ENCODE measurements around the gene SSR1. TPM values are rescaled to one million over a fixed set of nuclear protein-coding genes. Genes with fewer than 3 reads are reported as not detected.

The SSR1 gene
- total and polyA plus RNA-seq, 2 donors (not counting 1 experiment from before 2014, with no cell fraction given): 65.6 to 237 TPM

DNA sequence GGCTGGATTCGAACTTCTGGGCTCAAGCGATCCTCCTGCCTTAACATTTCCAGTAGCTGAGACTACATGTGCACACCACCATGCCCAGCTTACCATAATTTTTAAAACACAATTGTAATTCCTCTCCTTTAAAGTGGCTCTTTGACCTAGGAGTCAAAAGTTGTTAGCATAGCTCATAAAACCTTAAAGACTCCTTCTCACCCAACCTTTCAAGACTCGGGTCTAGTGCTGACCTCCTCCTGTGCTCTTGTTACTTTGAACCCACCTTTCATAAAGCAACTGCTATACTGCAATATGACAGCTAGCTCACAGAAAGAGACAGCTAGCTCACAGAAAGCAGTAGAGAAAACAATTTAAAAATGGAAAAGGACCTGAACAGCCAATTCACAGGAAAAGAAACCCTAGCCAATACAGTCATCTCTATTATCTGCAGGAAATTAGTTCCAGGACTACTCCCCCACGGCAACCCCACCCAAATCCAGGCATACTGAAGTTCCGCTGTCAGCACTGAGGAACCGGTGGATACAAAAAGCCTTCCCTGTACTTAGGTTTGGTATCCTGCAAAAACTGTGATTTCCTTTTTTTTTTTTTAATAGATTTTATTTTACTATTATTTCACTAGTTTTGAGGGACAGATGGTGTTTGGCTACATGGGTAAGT lies 20.3 kb downstream of the SSR1 start:
- no peaks in the 10 kb centered on the region for H4K20me1 ChIP-seq (ENCODE audit: control insufficient read depth, extremely low read depth, insufficient read depth, low read length)
- peak in 1 of 2 donors; percentile 44 for DNase-seq (ENCODE audit: low read depth in 2 of 2)
- H3K9me3 ChIP-seq (ENCODE audit: control insufficient read depth, insufficient read depth, low read depth, low read length): no peaks in the 10 kb centered on the region
- H2AFZ ChIP-seq (ENCODE audit: low read length): no peak overlapping the region
- no peak overlapping the region for H3K4me3 ChIP-seq (replicated peaks in 1 of 4; ENCODE audit: control extremely low read depth in 1 of 4, insufficient read depth in 1 of 4, low read depth in 3 of 4, low read length in 4 of 4)
- no peak for TF ChIP-seq EZH2 (IDR thresholded peaks at IDR 0.05; ENCODE audit: low read length, missing control alignments)
- TF ChIP-seq, protein P1, sequence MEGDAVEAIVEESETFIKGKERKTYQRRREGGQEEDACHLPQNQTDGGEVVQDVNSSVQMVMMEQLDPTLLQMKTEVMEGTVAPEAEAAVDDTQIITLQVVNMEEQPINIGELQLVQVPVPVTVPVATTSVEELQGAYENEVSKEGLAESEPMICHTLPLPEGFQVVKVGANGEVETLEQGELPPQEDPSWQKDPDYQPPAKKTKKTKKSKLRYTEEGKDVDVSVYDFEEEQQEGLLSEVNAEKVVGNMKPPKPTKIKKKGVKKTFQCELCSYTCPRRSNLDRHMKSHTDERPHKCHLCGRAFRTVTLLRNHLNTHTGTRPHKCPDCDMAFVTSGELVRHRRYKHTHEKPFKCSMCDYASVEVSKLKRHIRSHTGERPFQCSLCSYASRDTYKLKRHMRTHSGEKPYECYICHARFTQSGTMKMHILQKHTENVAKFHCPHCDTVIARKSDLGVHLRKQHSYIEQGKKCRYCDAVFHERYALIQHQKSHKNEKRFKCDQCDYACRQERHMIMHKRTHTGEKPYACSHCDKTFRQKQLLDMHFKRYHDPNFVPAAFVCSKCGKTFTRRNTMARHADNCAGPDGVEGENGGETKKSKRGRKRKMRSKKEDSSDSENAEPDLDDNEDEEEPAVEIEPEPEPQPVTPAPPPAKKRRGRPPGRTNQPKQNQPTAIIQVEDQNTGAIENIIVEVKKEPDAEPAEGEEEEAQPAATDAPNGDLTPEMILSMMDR (conservative IDR thresholded peaks at IDR 0.05 in 1 of 2, IDR thresholded peaks at IDR 0.05 in 1 of 2; ENCODE audit: low read depth in 1 of 2, low read length in 2 of 2): no peak
- H3K4me1 ChIP-seq (ENCODE audit: control insufficient read depth, extremely low read depth, insufficient read depth, low read length): no peaks in the 10 kb centered on the region
- no peak overlapping the region for H3K4me2 ChIP-seq (ENCODE audit: extremely low read depth, insufficient read depth, low read length)
- H3K9ac ChIP-seq (ENCODE audit: insufficient read depth, low read length): no peak overlapping the region
- no peaks in the 10 kb centered on the region for H3K79me2 ChIP-seq (ENCODE audit: control insufficient read depth, insufficient read depth, low read length)
- H3K27me3 ChIP-seq (ENCODE audit: control insufficient read depth, insufficient read depth, low read length): no peaks in the 10 kb centered on the region
- H3K27ac ChIP-seq (ENCODE audit: insufficient read depth, low read length): no peak overlapping the region
- peaks cover 9% of the 10 kb centered on the region for H3K36me3 ChIP-seq (ENCODE audit: control insufficient read depth, insufficient read depth, low read length)

DNA sequence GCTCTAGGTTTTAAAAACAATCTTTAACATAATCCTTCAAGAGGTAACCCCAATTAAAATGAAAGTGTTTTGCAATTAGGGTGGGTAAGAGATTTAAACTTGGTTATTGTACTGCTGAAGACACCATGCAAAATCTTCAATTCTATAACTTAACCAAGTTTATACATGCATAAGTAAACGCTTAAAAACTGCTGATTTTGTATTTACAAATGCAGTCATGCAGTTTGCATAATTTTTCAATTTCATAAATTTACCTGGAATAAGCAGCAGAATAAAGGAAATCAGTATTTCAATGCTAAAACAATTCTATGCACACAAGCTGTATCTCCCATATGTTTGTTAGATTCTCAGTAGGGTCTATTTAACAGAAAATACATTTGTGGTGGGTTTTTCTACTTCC lies 22.9 kb downstream of the SSR1 start:
- H3K27ac ChIP-seq (ENCODE audit: insufficient read depth, low read length): no peak overlapping the region
- no peak overlapping the region for H3K4me3 ChIP-seq (replicated peaks in 1 of 4; ENCODE audit: control extremely low read depth in 1 of 4, insufficient read depth in 1 of 4, low read depth in 3 of 4, low read length in 4 of 4)
- no peak for TF ChIP-seq EZH2 (IDR thresholded peaks at IDR 0.05; ENCODE audit: low read length, missing control alignments)
- TF ChIP-seq, protein P1 (conservative IDR thresholded peaks at IDR 0.05 in 1 of 2, IDR thresholded peaks at IDR 0.05 in 1 of 2; ENCODE audit: low read depth in 1 of 2, low read length in 2 of 2): no peak
- no peaks in the 10 kb centered on the region for H4K20me1 ChIP-seq (ENCODE audit: control insufficient read depth, extremely low read depth, insufficient read depth, low read length)
- H3K4me2 ChIP-seq (ENCODE audit: extremely low read depth, insufficient read depth, low read length): no peak overlapping the region
- no peak overlapping the region for H3K9ac ChIP-seq (ENCODE audit: insufficient read depth, low read length)
- no peak for DNase-seq (ENCODE audit: low read depth in 2 of 2)
- peaks cover 7% of the 10 kb centered on the region for H3K36me3 ChIP-seq (ENCODE audit: control insufficient read depth, insufficient read depth, low read length)
- H3K9me3 ChIP-seq (ENCODE audit: control insufficient read depth, insufficient read depth, low read depth, low read length): no peaks in the 10 kb centered on the region
- H3K79me2 ChIP-seq (ENCODE audit: control insufficient read depth, insufficient read depth, low read length): no peaks in the 10 kb centered on the region
- H3K27me3 ChIP-seq (ENCODE audit: control insufficient read depth, insufficient read depth, low read length): no peaks in the 10 kb centered on the region
- no peaks in the 10 kb centered on the region for H3K4me1 ChIP-seq (ENCODE audit: control insufficient read depth, extremely low read depth, insufficient read depth, low read length)
- no peak overlapping the region for H2AFZ ChIP-seq (ENCODE audit: low read length)

DNA sequence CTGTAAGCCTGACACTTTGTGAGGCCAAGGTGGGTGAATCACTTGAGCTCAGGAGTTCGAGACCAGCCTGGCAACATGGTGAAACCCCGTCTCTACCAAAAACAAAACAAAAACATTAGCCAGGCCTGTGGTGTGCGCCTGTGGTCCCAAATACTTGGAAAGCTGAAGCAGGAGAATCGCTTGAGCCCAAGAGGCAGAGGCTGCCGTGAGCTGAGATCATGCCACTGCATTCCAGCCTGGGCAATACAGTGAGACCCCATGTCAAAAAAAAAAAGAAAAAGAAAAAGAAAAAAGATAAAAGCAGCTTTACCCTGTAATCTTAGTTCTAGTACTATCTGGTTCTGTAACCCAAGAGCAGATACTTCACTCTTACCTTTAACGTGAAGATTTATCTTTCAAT lies 27.6 kb downstream of the SSR1 start:
- DNase-seq (ENCODE audit: low read depth in 2 of 2): no peak
- Histone ChIP-seq H3K4me3 (replicated peaks in 1 of 4; ENCODE audit: control extremely low read depth in 1 of 4, insufficient read depth in 1 of 4, low read depth in 3 of 4, low read length in 4 of 4) (no peak overlapping the region), H3K27me3 (ENCODE audit: control insufficient read depth, insufficient read depth, low read length) (no peaks in the 10 kb centered on the region), H3K27ac (ENCODE audit: insufficient read depth, low read length) (no peak overlapping the region), H3K36me3 (ENCODE audit: control insufficient read depth, insufficient read depth, low read length) (peaks cover 7% of the 10 kb centered on the region), H4K20me1 (ENCODE audit: control insufficient read depth, extremely low read depth, insufficient read depth, low read length) (no peaks in the 10 kb centered on the region), H3K79me2 (ENCODE audit: control insufficient read depth, insufficient read depth, low read length) (no peaks in the 10 kb centered on the region), H3K9ac (ENCODE audit: insufficient read depth, low read length) (no peak overlapping the region), H3K4me1 (ENCODE audit: control insufficient read depth, extremely low read depth, insufficient read depth, low read length) (no peaks in the 10 kb centered on the region), H2AFZ (ENCODE audit: low read length) (no peak overlapping the region), H3K4me2 (ENCODE audit: extremely low read depth, insufficient read depth, low read length) (no peak overlapping the region), H3K9me3 (ENCODE audit: control insufficient read depth, insufficient read depth, low read depth, low read length) (no peaks in the 10 kb centered on the region)
- TF ChIP-seq EZH2 (IDR thresholded peaks at IDR 0.05; ENCODE audit: low read length, missing control alignments): no peak
- TF ChIP-seq, protein P1 (conservative IDR thresholded peaks at IDR 0.05 in 1 of 2, IDR thresholded peaks at IDR 0.05 in 1 of 2; ENCODE audit: low read depth in 1 of 2, low read length in 2 of 2): no peak
